Measurements from ENCODE around the gene BRD3OS.

BRD3OS gene

GRCh38 chr9:133978899-133979272 lies 46.4 kb upstream of the BRD3OS start:
- no peak for DNase-seq (ENCODE audit: low spot score)
- TF ChIP-seq, protein P1, sequence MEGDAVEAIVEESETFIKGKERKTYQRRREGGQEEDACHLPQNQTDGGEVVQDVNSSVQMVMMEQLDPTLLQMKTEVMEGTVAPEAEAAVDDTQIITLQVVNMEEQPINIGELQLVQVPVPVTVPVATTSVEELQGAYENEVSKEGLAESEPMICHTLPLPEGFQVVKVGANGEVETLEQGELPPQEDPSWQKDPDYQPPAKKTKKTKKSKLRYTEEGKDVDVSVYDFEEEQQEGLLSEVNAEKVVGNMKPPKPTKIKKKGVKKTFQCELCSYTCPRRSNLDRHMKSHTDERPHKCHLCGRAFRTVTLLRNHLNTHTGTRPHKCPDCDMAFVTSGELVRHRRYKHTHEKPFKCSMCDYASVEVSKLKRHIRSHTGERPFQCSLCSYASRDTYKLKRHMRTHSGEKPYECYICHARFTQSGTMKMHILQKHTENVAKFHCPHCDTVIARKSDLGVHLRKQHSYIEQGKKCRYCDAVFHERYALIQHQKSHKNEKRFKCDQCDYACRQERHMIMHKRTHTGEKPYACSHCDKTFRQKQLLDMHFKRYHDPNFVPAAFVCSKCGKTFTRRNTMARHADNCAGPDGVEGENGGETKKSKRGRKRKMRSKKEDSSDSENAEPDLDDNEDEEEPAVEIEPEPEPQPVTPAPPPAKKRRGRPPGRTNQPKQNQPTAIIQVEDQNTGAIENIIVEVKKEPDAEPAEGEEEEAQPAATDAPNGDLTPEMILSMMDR (IDR thresholded peaks at IDR 0.05; ENCODE audit: extremely low read depth, missing control alignments), result no peak

- peak; percentile 81 for DNase-seq (ENCODE audit: low spot score)
- TF ChIP-seq, protein P1 (IDR thresholded peaks at IDR 0.05; ENCODE audit: extremely low read depth, missing control alignments), result no peak
Observed at GRCh38 chr9:133979273-133979920, 45.9 kb upstream of the BRD3OS start.

- TF ChIP-seq, protein P1 (IDR thresholded peaks at IDR 0.05; ENCODE audit: extremely low read depth, missing control alignments), result no peak
- DNase-seq (ENCODE audit: low spot score), result no peak
Observed at GRCh38 chr9:133979921-133980863, 45.1 kb upstream of the BRD3OS start.

GRCh38 chr9:133980864-133981588 lies 44.3 kb upstream of the BRD3OS start:
- no peak for DNase-seq (ENCODE audit: low spot score)
- TF ChIP-seq, protein P1 (IDR thresholded peaks at IDR 0.05; ENCODE audit: extremely low read depth, missing control alignments), result no peak

DNA sequence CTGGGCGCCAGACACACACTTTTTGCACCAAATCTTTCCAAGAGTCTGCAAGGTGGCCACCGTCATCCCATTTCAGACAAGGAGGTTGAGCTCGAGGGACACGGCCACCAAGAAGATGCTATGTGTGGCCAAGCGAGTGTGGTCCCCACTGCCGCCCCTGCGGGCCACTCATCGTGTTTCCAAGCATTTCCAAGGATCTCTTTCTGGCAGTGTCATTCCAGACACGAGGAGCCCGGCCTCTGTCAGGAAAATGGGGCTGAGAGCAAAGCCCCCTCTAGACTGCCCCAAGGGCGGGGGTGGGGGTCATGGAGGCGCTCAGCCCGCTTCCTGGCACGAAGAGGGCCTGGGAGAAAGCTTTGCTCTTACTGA lies 43.7 kb upstream of the BRD3OS start:
- TF ChIP-seq, protein P1 (IDR thresholded peaks at IDR 0.05; ENCODE audit: extremely low read depth, missing control alignments), result no peak

GRCh38 chr9:133981958-133982681 lies 43.2 kb upstream of the BRD3OS start:
- TF ChIP-seq, protein P1 (IDR thresholded peaks at IDR 0.05; ENCODE audit: extremely low read depth, missing control alignments), result no peak
- no peak for DNase-seq (ENCODE audit: low spot score)

More for the DNA sequence above, 43.7 kb upstream of the BRD3OS start:
- DNase-seq (ENCODE audit: low spot score), result no peak
